Activated T-cell treated with anti-CD3 and anti-CD28 coated beads, Interleukin-2, amount 50 U/mL, for 24 hours (primary cell): ENCODE measurements around the gene TAF1L.
"Not testable (repeated sequence)": the region's sequence is repeated elsewhere in the genome, so short reads cannot be mapped to it uniquely, and the experiment has no call there.

Experiments
- DNase-seq: peaks from one replicate; pipeline ENCODE4 v3.0.0-alpha.2; 2020
- H3K27ac Mint-ChIP-seq: 2 replicates; pipeline ENCODE4 v1.8.0; 2020; ENCODE audit warnings: mild to moderate bottlenecking, mixed read lengths
- H3K27me3 Mint-ChIP-seq: 2 replicates; pipeline ENCODE4 v1.8.0; 2020; ENCODE audit warnings: mixed read lengths
- H3K36me3 Mint-ChIP-seq: 2 replicates; pipeline ENCODE4 v1.8.0; 2020; ENCODE audit warnings: low read depth, mixed read lengths
- H3K4me1 Mint-ChIP-seq: 2 replicates; pipeline ENCODE4 v1.8.0; 2020; ENCODE audit warnings: low read depth, mixed read lengths
- H3K4me3 Mint-ChIP-seq: 2 replicates; pipeline ENCODE4 v1.8.0; 2020; ENCODE audit warnings: mild to moderate bottlenecking, moderate library complexity, mixed read lengths
- H3K9me3 Mint-ChIP-seq: 2 replicates; pipeline ENCODE4 v1.8.0; 2020; ENCODE audit warnings: mixed read lengths

TAF1L gene, protein sequence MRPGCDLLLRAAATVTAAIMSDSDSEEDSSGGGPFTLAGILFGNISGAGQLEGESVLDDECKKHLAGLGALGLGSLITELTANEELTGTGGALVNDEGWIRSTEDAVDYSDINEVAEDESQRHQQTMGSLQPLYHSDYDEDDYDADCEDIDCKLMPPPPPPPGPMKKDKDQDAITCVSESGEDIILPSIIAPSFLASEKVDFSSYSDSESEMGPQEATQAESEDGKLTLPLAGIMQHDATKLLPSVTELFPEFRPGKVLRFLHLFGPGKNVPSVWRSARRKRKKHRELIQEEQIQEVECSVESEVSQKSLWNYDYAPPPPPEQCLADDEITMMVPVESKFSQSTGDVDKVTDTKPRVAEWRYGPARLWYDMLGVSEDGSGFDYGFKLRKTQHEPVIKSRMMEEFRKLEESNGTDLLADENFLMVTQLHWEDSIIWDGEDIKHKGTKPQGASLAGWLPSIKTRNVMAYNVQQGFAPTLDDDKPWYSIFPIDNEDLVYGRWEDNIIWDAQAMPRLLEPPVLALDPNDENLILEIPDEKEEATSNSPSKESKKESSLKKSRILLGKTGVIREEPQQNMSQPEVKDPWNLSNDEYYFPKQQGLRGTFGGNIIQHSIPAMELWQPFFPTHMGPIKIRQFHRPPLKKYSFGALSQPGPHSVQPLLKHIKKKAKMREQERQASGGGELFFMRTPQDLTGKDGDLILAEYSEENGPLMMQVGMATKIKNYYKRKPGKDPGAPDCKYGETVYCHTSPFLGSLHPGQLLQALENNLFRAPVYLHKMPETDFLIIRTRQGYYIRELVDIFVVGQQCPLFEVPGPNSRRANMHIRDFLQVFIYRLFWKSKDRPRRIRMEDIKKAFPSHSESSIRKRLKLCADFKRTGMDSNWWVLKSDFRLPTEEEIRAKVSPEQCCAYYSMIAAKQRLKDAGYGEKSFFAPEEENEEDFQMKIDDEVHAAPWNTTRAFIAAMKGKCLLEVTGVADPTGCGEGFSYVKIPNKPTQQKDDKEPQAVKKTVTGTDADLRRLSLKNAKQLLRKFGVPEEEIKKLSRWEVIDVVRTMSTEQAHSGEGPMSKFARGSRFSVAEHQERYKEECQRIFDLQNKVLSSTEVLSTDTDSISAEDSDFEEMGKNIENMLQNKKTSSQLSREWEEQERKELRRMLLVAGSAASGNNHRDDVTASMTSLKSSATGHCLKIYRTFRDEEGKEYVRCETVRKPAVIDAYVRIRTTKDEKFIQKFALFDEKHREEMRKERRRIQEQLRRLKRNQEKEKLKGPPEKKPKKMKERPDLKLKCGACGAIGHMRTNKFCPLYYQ (N-terminal part only)

DNA sequence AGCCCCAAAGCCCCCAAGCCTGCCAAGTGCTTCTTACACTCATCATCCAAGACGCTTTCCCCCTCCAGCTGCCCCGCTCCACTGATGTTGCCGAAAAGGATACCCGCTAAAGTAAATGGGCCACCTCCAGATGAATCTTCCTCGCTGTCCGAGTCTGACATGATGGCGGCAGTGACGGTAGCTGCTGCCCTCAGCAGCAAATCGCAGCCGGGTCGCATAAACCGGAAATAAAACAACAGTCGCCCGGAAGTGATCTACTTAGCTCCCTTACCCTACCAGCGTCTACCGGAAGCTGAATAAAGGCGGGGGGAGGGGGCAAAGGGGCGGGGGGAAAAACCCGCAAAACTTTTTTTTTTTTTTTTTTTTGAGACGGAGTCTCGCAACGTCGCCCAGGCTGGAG, at the start of gene TAF1L:
Gene TAF1L, minus strand, starts transcription at position 308 of the 400 bp plus-strand sequence. Its CDS starts 90 bp downstream, at position 218.
- Mint-ChIP-seq H3K9me3 (peaks cover 4% of the 10 kb centered on the region), H3K27ac (no peak within 1 kb of the TSS), H3K4me1 (no peaks in the 10 kb centered on the region), H3K4me3 (no peak within 1 kb of the TSS), H3K36me3 (no peaks in the 10 kb centered on the region), H3K27me3 (peaks cover 7% of the 10 kb centered on the region)
- DNase-seq, result no peak

- no peak overlapping the region for H3K27ac Mint-ChIP-seq
- no peak overlapping the region for H3K4me3 Mint-ChIP-seq
- H3K36me3 Mint-ChIP-seq, result no peaks in the 10 kb centered on the region
- H3K4me1 Mint-ChIP-seq, result no peaks in the 10 kb centered on the region
- H3K9me3 Mint-ChIP-seq, result peaks cover 11% of the 10 kb centered on the region
- no peak for DNase-seq
- H3K27me3 Mint-ChIP-seq, result peaks cover 15% of the 10 kb centered on the region
These were observed 46.3 kb upstream of the TAF1L start for GRCh38 chr9:32681751-32682150.

GRCh38 chr9:32677931-32678330, 42.5 kb upstream of the TAF1L start:
- no peak overlapping the region for H3K4me3 Mint-ChIP-seq
- H3K27me3 Mint-ChIP-seq, result peaks cover 8% of the 10 kb centered on the region
- DNase-seq, result no peak
- no peak overlapping the region for H3K27ac Mint-ChIP-seq
- H3K9me3 Mint-ChIP-seq, result peaks cover 6% of the 10 kb centered on the region
- H3K4me1 Mint-ChIP-seq, result no peaks in the 10 kb centered on the region
- H3K36me3 Mint-ChIP-seq, result no peaks in the 10 kb centered on the region

DNA sequence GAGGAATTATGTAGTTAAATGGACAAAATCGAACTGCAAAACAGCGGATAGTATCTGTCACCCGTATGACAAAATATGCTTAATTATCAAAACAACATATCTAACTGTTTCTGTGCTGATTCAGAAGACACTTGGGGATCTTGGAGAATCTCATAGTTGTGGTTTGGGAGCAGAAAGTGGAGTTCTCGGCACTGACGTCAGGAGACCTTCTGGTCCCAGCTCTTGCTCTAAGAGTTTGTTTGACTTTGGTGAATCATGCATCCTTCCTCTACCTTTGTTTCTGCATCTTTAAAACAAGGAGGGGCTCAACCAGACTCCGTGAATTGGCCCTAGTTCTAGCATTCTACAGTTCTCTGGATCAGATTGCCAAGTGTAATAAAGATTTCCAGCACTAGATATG, 37.0 kb upstream of the TAF1L start:
- H3K27me3 Mint-ChIP-seq, result no peaks in the 10 kb centered on the region
- no peak overlapping the region for H3K4me3 Mint-ChIP-seq
- no peaks in the 10 kb centered on the region for H3K9me3 Mint-ChIP-seq
- DNase-seq, result no peak
- no peaks in the 10 kb centered on the region for H3K4me1 Mint-ChIP-seq
- H3K36me3 Mint-ChIP-seq, result no peaks in the 10 kb centered on the region
- no peak overlapping the region for H3K27ac Mint-ChIP-seq

- Mint-ChIP-seq H3K27ac (no peak overlapping the region), H3K4me3 (no peak overlapping the region)
These were observed 35.9 kb upstream of the TAF1L start for GRCh38 chr9:32671333-32671732.

GRCh38 chr9:32665101-32665500, 29.6 kb upstream of the TAF1L start:
- H3K27me3 Mint-ChIP-seq, result peaks cover 14% of the 10 kb centered on the region
- no peak overlapping the region for H3K27ac Mint-ChIP-seq
- no peaks in the 10 kb centered on the region for H3K9me3 Mint-ChIP-seq
- no peaks in the 10 kb centered on the region for H3K36me3 Mint-ChIP-seq
- no peak for DNase-seq
- H3K4me3 Mint-ChIP-seq, result no peak overlapping the region
- H3K4me1 Mint-ChIP-seq, result no peaks in the 10 kb centered on the region

More at GRCh38 chr9:32671333-32671732, 35.9 kb upstream of the TAF1L start:
- H3K4me1 Mint-ChIP-seq, result no peaks in the 10 kb centered on the region
- H3K36me3 Mint-ChIP-seq, result no peaks in the 10 kb centered on the region
- no peaks in the 10 kb centered on the region for H3K27me3 Mint-ChIP-seq
- no peak for DNase-seq
- no peaks in the 10 kb centered on the region for H3K9me3 Mint-ChIP-seq

GRCh38 chr9:32663741-32664140, 28.3 kb upstream of the TAF1L start:
- no peak overlapping the region for H3K27ac Mint-ChIP-seq
- DNase-seq, result no peak
- no peaks in the 10 kb centered on the region for H3K4me1 Mint-ChIP-seq
- peaks cover 16% of the 10 kb centered on the region for H3K27me3 Mint-ChIP-seq
- H3K4me3 Mint-ChIP-seq, result no peak overlapping the region
- no peaks in the 10 kb centered on the region for H3K9me3 Mint-ChIP-seq
- H3K36me3 Mint-ChIP-seq, result no peaks in the 10 kb centered on the region

DNA sequence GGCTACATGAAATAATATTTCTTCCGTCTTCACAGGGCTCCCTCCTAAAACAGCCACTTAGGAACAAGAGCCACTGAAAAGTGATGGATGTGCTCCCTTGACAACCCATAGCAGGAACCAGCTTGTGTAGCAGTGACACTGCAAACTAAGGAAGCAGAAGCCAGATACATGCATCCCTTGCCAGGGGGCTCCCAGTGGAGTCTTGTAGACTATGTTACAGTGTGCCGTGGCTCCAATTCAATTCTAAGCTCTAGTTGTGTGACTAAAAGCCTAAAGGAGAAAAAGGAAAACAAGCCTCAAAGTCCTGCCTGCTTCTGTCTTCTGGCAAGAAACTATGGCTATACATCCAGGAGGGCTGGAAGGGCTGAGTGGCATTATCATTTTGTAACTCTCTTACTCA, 12.2 kb upstream of the TAF1L start:
- Mint-ChIP-seq H3K36me3 (no peaks in the 10 kb centered on the region), H3K4me3 (no peak overlapping the region), H3K9me3 (peaks cover 8% of the 10 kb centered on the region), H3K4me1 (no peaks in the 10 kb centered on the region), H3K27me3 (peaks cover 28% of the 10 kb centered on the region), H3K27ac (no peak overlapping the region)
- no peak for DNase-seq

DNA sequence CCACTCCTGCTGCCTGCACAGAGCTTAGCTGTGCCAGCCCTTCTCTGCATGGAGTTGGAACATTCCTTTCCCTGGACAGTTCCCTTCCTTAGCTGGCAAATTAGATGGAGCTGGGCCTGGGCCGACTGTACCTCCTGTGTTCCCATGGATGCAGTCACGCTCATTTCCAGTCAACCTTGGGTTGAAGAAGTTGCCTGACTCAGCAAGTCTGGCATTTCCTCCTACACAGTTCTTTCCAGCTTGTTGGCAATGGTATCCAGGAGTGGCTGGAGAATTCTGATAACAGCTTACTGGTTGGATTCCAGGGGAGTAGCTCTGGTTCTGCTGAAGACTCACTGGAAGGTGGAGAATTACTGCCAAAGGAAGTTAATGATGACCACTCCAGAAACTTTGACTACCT, 9.2 kb upstream of the TAF1L start:
- H3K9me3 Mint-ChIP-seq, result no peaks in the 10 kb centered on the region
- H3K36me3 Mint-ChIP-seq, result no peaks in the 10 kb centered on the region
- no peak for DNase-seq
- no peak overlapping the region for H3K27ac Mint-ChIP-seq
- no peak overlapping the region for H3K4me3 Mint-ChIP-seq
- peaks cover 37% of the 10 kb centered on the region for H3K27me3 Mint-ChIP-seq
- H3K4me1 Mint-ChIP-seq, result no peaks in the 10 kb centered on the region

DNA sequence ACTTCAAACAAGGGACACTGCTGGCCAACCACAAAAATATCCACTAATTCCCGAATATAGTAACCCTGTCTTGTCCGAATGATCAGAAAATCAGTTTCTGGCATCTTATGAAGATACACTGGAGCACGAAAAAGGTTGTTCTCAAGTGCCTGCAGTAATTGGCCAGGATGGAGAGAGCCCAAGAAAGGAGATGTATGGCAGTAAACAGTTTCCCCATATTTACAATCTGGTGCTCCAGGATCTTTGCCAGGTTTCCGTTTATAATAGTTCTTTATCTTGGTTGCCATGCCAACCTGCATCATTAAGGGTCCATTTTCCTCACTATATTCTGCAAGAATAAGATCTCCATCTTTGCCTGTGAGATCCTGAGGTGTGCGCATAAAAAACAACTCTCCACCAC, 2.3 kb downstream of the TAF1L start:
- not testable (repeated sequence) for H3K4me3 Mint-ChIP-seq, H3K27me3 Mint-ChIP-seq, H3K4me1 Mint-ChIP-seq, H3K36me3 Mint-ChIP-seq, H3K27ac Mint-ChIP-seq, H3K9me3 Mint-ChIP-seq, DNase-seq

DNA sequence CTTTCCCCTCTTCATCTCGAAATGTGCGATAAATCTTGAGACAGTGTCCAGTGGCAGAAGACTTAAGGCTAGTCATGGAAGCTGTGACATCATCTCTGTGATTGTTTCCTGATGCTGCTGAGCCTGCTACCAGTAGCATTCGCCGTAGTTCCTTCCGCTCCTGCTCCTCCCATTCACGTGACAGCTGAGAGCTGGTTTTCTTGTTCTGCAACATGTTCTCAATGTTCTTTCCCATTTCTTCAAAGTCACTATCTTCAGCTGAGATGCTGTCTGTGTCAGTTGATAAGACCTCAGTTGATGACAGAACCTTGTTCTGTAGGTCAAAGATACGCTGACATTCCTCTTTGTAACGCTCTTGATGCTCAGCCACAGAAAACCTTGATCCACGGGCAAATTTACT, 3.5 kb downstream of the TAF1L start:
- H3K27ac Mint-ChIP-seq, result no peak overlapping the region
- H3K27me3 Mint-ChIP-seq, result peaks cover 5% of the 10 kb centered on the region
- no peaks in the 10 kb centered on the region for H3K4me1 Mint-ChIP-seq
- no peaks in the 10 kb centered on the region for H3K36me3 Mint-ChIP-seq
- H3K4me3 Mint-ChIP-seq, result no peak overlapping the region
- H3K9me3 Mint-ChIP-seq, result peaks cover 4% of the 10 kb centered on the region
- DNase-seq, result no peak

GRCh38 chr9:32627394-32627954, 8.0 kb downstream of the TAF1L start:
- peaks cover 5% of the 10 kb centered on the region for H3K27me3 Mint-ChIP-seq
- H3K4me1 Mint-ChIP-seq, result no peaks in the 10 kb centered on the region
- no peak for DNase-seq
- no peaks in the 10 kb centered on the region for H3K9me3 Mint-ChIP-seq
- H3K36me3 Mint-ChIP-seq, result no peaks in the 10 kb centered on the region
- H3K27ac Mint-ChIP-seq, result no peak overlapping the region
- no peak overlapping the region for H3K4me3 Mint-ChIP-seq

GRCh38 chr9:32625320-32625719, 10.1 kb downstream of the TAF1L start:
- H3K9me3 Mint-ChIP-seq, result no peaks in the 10 kb centered on the region
- DNase-seq, result no peak
- no peaks in the 10 kb centered on the region for H3K4me1 Mint-ChIP-seq
- H3K27me3 Mint-ChIP-seq, result peaks cover 12% of the 10 kb centered on the region
- H3K27ac Mint-ChIP-seq, result no peak overlapping the region
- no peak overlapping the region for H3K4me3 Mint-ChIP-seq
- H3K36me3 Mint-ChIP-seq, result no peaks in the 10 kb centered on the region

- Mint-ChIP-seq H3K4me1 (no peaks in the 10 kb centered on the region), H3K36me3 (no peaks in the 10 kb centered on the region), H3K27me3 (peaks cover 22% of the 10 kb centered on the region), H3K9me3 (no peaks in the 10 kb centered on the region), H3K4me3 (no peak overlapping the region), H3K27ac (no peak overlapping the region)
- DNase-seq, result no peak
These were observed 12.5 kb downstream of the TAF1L start for GRCh38 chr9:32622948-32623347.
